HL-60/S4 (cell line): ENCODE results near the gene PLAGL2.
"Not testable (repeated sequence)": the region's sequence is repeated elsewhere in the genome, so short reads cannot be mapped to it uniquely, and the experiment has no call there.

Experiments
- in situ Hi-C: fragments of 300-500 bp; cut with MboI; formaldehyde crosslinking; loops from 2 replicates; pipeline ENCODE4 v1.14.3; 2022; ENCODE audit warnings: low sequenced_read_pairs

PLAGL2 gene

DNA sequence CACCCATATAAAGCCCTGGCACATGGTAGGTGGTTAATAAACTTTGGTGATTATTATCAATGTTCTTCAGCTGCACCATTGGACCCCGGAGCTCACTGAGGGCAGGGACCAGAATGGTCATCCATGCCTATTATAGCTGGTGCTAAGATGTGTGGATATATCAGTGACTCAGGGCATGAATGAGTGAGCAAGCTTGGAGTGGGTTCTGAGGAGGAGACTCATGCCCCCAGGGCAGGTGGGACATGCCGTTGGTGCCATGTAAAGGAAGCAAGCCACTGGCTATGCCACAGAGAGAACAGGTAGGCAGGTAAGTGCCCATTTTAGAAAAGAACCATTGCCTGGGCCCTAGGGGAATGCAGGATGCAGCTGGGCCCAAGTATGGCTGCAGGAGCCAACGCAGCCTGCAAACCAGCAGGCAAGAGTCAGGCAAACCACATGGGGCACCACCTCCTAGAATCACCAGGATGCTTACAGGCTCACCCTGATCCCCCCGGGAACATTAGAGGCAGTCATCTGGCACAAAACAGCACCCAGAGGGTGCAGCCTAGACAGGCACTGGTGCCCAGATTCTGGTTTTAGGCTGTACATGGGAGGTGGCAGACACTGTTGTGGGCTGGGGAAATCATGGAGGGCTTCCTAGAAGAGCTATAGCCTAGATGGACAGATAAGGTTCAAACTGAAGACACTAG is 23.5 kb downstream of the PLAGL2 start:
- in situ Hi-C loops: no loop called here

DNA sequence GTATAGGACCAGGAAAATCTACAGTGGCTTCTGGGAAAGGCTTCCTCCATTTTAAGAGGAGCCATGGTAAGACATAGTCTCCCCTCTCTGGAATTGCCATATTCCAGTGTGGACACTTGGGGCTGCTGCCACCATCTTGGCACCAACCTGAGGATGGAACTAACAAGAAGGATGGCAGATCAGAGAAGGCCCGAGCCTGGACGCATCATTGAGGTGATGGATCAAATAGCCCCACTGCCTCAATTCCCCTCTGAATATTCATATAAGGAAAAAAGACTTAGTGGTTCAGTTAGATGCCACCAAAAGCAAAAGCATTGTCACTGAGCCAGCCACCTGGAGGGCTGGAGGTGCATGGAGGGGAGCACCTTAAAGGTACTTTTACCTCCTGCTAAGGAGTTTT is 25.9 kb downstream of the PLAGL2 start:
- in situ Hi-C loops: no loop called here

DNA sequence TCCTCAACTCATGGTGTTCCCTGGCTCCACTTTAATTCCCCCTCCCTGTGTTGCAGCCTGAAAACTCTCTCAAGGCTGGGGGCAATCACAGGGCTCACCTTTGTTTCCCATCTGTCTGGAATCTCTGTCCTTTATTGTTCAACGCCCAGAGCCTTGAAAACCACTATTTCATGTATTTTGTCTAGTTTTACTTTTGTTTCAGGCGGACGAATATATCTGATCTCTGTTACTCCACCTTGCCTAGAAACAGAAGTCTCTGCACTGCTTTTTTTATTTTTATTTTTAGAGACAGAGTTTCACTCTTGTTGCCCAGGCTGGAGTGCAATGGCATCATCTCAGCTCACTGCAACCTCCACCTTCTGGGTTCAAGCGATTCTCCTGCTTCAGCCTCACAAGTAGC is 27.6 kb downstream of the PLAGL2 start:
- in situ Hi-C loops: no loop called here

DNA sequence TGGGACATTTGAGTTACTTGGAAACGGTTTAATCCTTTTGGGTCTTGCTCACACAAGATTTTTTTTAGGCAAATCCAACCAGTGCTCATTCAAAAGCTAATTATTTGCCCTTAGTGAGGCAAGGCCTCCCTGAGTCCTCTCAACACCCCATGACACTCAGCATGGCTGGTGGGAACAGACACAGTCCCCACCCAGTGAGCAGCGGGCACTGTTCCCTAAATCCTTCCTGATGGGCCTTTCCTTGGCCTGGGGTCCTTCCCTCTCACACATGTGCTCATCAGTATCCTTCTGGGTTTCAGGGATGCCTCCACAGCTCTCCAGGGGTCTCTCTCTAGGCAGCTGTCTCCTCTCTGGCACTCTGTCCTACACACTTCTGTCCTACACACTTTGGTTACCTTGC is 28.0 kb downstream of the PLAGL2 start:
- in situ Hi-C loops: no loop called here

DNA sequence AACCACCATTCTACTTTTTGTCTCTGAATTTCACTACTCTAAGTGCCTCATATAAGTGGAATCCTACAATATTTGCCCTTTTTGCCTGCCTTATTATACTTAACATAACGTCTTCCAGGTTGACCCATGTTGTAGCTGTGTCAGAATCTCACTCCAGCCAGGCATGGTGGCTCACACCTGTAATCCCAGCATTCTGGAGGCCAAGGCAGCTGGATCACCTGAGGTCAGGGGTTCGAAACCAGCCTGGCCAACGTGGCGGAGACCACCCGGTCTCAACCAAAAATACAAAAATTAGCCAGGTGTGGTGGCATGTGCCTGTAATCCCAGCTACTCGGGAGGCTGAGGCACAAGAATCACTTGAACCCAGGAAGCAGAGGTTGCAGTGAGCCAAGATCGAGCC is 29.8 kb downstream of the PLAGL2 start:
- in situ Hi-C loops: not testable (repeated sequence)

DNA sequence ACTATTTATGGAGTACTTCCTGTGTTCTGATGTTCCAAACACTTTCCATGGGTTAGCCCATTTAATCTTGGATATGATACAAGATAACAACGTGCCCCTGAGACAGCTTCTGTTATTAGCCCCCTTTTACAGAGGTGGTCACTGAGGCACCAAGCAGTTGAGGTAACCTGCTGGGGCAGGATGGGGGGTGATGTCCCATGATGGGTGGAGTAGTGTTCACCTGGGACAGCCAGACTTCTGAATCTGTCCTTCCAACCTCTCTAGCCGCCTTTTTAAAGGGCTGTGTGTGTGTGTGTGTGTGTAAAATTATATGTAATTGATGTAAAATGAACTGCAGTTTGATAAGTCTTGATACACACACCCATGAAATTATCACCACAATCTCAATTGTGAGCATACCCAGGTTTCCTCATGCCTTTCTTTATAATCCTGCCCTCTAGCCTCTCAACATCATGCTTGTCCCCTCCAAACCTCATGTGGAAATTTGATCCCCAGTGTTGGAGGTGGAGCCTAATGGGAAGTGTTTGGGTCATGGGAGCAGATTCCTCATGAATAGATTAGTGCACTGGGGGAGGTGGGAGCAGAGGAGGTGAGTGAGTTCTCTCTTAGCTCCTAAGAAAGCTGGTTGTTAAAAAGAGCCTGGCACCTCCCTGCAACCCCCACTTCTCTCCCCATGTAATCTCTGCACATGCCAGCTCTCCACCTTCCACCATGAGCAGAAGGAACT is 39.2 kb downstream of the PLAGL2 start:
- in situ Hi-C loops: no loop called here

DNA sequence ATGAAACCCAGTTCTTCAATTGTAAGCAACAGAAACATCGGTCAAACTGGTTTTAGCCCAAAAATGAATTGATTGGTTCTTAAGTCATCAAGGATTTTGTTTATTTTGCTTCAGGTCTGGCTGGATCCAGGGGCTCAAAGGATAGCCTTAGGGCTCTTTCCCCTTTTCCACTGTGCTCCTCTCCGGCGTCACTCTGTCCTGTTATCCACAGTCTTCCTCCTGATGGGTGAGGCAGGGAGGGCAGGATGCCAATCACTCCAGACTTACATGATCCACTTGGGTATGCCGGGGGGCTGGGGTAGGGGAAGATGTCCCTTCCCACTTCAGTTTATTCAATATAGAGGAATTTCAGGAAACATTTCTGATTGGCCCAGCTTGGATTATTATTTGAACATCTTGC is 40.0 kb downstream of the PLAGL2 start:
- in situ Hi-C loops: no loop called here

DNA sequence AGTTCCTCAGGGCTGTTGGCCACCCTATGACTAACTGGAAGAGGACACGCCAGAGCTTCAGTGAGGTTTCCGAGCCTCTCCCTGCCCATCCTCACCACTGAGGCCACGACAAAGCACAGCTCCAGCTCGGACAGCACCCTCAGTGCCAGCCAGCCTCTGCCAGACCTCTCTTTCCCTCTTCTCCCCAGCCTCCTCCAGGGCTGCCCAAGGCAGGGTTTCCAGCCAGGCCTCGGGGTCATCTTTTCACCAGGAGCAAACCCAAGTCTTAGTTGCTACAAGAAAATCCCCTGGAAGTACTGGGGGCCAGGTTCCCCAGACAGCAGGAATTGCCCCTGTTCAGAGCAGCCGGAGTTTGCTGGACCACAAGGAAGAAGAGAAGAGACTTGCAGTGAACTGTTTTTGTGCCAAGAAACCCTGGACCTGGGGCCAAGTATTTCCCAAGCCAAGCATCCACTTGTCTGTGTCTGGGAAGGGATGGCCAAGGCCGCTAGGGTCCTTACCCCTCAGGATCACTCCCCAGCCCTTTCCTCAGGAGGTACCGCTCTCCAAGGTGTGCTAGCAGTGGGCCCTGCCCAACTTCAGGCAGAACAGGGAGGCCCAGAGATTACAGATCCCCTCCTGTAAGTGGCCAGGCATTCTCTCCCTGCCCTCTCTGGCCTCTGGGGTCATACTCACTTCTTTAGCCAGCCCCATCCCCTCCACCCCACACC is 41.6 kb downstream of the PLAGL2 start:
- in situ Hi-C loops: no loop called here

DNA sequence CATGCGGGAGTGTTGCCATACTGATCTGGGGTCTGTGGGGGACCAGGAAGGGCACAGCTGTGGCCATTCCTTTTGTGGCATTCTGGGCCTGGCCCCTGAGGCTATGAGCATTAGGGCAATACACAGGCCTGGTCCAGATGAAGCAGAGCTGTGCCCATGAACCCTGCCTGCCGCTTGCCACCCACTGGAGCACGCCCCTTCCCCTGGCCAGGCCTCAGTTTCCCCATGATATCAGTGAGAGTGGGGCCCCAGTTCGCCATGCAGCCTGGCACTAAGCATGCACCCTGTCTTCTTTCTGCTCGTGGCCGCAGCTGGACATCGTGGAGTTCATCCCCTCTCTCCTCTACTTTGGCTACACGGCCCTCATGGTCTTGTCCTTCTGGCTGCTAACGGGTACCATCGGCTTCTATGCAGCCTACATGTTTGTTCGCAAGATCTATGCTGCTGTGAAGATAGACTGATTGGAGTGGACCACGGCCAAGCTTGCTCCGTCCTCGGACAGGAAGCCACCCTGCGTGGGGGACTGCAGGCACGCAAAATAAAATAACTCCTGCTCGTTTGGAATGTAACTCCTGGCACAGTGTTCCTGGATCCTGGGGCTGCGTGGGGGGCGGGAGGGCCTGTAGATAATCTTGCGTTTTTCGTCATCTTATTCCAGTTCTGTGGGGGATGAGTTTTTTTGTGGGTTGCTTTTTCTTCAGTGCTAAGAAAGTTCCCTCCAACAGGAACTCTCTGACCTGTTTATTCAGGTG is 42.4 kb downstream of the PLAGL2 start:
- in situ Hi-C loops: no loop called here

DNA sequence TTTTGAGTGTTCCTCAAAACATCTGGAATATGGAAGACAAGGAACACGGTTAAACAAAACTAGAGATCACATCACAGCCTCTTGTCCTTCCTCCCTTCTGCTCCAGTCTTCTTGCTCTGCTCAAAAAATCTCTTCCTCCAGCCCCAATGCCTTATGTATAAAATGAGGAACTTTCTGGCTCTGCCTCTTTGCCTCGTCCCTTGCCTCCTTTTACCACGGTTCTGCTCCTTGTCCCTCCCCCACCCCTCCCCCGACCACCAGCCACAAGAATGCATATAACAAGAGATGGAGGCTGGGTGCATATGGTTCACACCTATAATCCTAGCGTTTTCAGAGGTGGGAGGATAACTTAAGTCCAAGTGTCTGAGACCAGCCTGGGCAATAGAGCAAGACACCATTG is 43.6 kb downstream of the PLAGL2 start:
- in situ Hi-C loops: no loop called here

DNA sequence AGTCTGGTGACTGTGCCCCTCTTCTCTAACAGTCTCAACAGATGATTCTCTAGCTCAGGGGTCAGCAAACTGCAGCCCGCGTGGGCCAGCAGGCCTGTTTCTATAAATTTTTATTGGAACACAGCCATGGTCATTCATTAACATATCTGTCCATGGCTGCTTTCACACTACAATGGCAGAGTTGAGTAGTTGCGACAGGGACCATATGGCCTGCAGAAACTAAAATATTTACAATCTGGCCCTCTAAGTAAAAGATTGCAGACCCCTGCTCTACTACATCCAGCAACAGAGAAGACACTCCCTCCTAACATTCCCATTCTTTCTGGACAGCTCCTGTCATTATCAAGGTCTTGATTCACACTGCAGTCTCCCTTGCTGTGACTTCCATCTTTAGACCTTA is 45.2 kb downstream of the PLAGL2 start:
- in situ Hi-C loops: no loop called here

DNA sequence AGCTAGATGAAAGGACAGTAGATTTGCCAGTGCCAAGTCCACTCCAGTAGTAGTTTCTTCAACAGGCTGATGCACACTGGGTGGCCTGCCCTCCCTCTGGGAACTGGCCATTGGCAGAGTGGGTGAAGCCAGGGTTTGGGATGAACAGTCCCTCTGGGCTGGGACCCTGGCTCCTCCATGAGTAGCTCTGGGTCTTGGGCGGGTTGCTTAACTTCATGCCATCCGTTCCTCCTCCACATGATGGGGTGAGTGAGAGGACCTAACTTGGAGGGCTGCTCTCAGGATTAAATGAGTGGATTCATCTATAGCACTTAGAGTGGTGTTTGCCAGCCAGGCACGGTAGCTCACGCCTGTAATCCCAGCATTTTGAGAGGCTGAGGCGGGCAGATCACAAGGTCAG is 47.2 kb downstream of the PLAGL2 start:
- in situ Hi-C loops: no loop called here

DNA sequence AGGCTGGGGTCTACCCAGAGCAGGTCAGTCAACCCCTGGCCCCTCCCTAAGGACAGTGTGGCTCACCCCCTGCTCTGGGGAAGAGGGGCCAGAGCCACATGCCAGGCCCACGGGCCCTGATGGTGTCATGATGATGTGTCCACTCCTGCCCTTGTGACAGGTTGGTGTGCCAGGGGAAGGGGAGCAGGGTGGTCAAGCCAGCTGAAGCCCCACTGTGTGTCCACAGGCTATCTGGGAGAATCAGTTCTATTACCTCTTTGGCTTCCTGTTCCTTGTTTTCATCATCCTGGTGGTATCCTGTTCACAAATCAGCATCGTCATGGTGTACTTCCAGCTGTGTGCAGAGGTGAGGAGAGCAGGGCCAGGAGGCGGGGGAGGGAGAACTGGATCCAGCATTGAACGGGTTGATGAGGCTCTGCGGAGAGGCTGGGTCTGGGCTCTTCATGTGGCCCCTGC is 47.7 kb downstream of the PLAGL2 start:
- in situ Hi-C loops: no loop called here

DNA sequence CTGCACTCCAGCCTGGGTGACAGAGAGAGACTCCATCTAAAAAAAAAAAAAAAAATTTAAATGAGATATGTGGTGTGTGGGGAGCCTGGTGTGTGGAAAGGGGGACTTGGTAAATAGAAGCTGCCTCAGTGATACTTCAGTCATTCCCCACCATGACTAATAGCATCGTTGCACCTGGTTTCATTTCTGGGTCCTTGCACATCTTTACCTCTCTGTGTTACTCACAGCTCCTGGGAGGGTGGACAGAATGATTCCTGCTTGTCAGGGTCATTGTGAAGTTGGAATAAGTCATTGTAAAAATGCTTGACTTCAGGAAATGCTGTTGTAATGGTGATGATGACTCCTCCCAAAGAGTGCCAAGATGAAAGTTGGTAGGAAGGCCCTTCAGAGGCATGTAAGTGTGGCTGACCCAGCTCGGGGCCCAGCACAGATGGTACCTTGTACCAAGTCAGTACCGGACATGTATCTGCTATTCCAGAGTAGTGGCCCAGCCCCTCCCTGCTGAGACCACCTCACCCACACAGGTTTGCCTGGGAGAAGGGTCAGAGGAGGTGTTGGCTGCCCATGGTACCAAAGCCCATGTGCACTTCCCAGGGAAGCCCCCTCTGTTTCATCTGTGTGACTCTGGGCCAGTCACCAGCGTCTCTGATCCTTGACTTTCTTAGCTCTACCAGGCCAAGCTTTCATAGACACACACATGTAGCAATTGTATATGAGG is 48.4 kb downstream of the PLAGL2 start:
- in situ Hi-C loops: no loop called here

DNA sequence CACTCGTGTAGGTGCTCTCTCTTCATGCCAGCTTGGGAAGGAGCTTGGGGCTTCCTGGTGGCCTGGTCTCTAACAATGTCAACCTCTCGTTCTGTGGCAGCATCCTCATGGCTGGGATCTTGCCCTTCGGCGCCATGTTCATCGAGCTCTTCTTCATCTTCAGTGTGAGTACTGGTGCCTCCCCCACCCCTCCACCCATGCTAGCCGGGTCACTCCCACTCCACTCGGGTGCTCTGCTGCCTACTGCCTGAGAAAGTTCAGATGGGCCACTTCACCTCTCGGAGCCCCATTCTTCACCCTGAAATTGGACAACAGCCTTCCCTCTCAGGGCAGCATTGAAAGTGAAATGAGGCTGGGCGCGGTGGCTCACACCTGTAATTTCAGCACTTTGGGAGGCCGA is 49.2 kb downstream of the PLAGL2 start:
- in situ Hi-C loops: no loop called here

DNA sequence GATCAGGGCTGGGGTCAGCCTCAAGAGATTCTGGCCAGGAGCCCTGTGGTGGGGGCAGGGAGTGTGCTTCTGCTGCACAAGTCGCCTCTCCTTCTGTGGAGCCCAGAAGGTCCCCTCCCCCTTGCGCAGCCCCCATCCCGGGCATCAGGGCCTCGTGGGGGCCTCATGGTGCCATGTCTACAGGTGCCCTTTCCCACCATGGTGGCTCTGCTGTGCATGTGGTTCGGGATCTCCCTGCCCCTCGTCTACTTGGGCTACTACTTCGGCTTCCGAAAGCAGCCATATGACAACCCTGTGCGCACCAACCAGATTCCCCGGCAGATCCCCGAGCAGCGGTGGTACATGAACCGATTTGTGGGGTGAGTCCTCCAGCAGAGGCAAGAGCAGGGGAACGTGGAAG is 49.9 kb downstream of the PLAGL2 start:
- in situ Hi-C loops: no loop called here

DNA sequence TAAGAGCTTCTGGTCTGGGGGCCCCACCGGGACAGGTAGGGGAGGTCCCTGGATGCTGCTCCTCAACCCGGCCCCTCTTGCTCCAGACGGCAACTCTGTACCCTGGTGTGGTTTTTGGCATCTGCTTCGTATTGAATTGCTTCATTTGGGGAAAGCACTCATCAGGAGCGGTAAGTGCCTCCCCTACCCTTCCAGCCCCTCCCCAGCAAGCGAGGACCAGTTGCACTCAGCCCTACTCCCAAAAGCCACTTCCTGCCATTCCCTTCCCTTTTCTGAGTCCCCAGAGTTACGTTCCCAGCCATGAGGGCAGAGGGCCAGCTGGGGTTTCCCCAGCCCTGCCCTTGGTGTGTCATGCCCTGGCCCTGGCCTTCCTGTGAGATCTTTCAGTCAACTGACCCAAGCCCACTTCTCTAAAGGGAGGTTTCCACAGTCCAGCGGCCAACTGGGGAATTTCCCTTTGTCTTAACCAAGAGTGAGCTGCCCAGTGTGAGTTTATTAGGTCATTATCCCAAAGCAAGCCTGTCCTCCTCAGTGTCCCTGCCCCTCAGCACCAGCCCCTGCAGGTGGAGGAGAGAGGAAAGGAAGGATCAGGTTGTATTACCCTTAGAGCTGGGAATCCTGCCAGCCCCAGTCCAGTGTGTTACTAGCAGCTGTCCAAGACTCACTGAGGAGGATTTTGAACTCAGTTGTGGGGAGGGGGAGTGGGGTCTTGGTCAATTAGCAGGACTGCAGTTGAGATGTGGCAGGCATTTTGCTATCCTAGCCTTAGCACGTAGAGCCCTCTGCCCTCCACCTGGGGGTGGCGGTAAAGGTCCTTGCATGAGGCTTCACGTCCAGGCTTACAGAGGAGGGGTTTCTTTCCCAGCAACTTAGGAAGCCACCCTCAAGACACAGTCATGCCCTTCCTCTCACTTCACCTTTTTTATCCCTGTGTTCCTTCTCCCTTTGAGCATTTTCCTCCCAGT is 52.2 kb downstream of the PLAGL2 start:
- in situ Hi-C loops: no loop called here

DNA sequence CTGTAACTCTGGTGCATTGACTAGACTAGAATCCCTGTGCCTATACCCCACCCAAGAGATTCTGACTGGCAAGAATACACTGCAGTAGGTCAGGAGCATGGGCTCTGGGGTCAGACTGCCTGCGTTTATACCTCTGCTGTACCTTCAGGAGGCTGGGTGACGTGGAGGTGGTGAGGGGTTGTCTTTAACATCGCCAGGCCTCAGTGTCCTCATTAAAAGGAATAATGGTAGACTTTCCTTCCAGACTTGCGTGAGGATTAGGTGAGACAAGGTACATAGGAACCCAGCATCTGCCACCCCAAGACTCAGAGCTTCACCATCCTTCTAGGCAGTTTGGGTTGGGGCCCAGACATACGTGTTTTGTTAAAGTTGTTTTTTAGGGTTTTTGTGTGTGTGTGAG is 53.8 kb downstream of the PLAGL2 start:
- in situ Hi-C loops: no loop called here

DNA sequence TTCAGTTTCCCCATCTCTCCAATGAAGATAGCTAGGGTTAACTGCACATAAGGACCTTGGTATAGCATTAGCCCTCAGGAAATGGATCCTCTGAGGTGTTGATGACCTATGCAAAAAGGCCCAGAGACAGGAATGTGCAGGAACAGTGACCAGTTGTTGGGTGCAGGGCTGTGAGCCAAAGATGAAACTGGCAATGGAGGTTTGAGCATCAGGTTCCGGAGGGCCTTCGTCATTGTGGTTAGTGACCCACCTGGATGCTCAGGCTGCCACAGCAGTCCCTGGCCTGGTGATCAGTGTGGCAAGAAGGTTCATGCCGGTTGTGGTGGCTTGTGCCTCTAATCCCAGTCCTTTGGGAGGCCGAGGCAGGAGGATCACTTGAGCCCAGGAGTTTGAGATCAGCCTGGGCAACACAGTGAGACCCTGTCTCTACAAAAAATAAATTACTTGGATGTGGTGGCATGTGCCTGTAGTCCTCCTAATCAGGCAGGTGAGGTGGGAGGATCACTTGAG is 54.3 kb downstream of the PLAGL2 start:
- in situ Hi-C loops: no loop called here
